ENCODE results near the gene C11orf24. TPM values are rescaled to one million over a fixed set of nuclear protein-coding genes. Genes with fewer than 3 reads are reported as not detected.
A peak's percentile ranks its signal among the peaks of the same experiment; 100 is the strongest.

Gene C11orf24
- total RNA-seq, 1 experiment from 2014 or later: 37.7 TPM

DNA sequence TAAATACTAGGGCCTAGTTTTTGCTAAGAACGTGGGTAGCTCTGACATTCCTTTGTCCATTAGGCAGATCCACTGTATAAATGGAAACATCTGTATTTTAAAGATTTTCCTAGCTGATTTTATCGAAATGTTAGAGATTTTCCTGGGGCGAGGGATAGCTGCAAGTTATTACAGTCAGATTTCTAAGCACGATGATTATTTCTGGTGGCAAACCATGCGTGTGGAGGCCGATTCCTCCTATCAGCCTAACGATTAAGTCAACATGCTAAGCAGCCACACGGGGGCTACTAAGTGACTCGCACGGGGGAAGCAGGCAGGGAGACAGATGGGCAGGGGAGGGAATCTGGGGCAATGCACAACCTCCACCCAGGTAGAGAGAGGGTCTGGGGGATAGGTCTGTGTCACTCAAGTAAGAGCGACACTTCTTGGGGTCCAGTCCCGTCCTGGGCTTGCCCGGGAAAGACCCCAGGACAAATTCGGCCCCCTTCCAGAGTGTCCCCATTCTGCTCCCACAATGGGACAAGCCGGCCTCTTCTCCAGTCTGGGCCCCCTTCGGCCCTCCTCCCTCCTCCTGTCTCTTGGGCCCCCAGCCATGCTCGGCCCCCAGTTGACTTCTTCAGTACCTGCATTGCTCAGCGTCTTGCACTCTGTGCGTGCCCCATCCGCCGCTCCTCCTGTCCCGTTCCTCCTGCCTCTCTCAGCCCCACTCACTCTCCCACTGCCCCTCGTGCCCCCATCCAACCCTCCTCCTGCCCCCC lies 571 bp downstream of the C11orf24 start:
- Histone ChIP-seq H3F3A (ENCODE audit: insufficient read depth, low read depth) (peaks cover 4% of the 10 kb centered on the region; the same call in 1 of the 2 replicates), H3K4me3 (peak overlapping the region; percentile 77), H3K4me2 (peak overlapping the region; percentile 95), H3K4me1 (replicated peaks; ENCODE audit: insufficient read depth) (peaks cover 13% of the 10 kb centered on the region), H3K79me2 (ENCODE audit: low read depth) (peaks cover 32% of the 10 kb centered on the region), H2AFZ (peak overlapping the region; percentile 84), H4K20me1 (ENCODE audit: insufficient read depth) (peaks cover 6% of the 10 kb centered on the region; the same call in 1 of the 2 replicates), H3K9me3 (ENCODE audit: insufficient read depth, low read depth) (no peaks in the 10 kb centered on the region), H3K9me2 (ENCODE audit: insufficient read depth) (no peaks in the 10 kb centered on the region), H3K36me3 (ENCODE audit: low read depth) (no peaks in the 10 kb centered on the region), H3K27me3 (ENCODE audit: insufficient read depth, low read depth) (no peaks in the 10 kb centered on the region), H3K27ac (peak overlapping the region; percentile 63)
- peak; percentile 65 to 73 for DNase-seq
- intact Hi-C loops (cut with micrococcal nuclease; ENCODE audit: unreplicated experiment): loop anchor here (1.0 to 5.0 kb wide), 3 partner anchors 71 to 113 kb away; no protein-coding TSS in a partner anchor
- no TSS peak for BruUV-seq (replicated peaks)
- ChIA-PET CTCF (interaction anchor here (0.6 to 1.1 kb wide), 5 partner anchors 24 to 1194 kb away, joined by 4 to 6 read pairs (median 4); no protein-coding TSS in a partner anchor), POLR2A (ENCODE audit: unreplicated experiment) (interaction anchor here (0.5 to 1.3 kb wide), 5 partner anchors 9 to 1735 kb away, joined by 3 to 7 read pairs (median 3); no protein-coding TSS in a partner anchor)
- TF ChIP-seq EZH2 (IDR thresholded peaks at IDR 0.05; ENCODE audit: low read depth): no peak
- TF ChIP-seq, protein P1, sequence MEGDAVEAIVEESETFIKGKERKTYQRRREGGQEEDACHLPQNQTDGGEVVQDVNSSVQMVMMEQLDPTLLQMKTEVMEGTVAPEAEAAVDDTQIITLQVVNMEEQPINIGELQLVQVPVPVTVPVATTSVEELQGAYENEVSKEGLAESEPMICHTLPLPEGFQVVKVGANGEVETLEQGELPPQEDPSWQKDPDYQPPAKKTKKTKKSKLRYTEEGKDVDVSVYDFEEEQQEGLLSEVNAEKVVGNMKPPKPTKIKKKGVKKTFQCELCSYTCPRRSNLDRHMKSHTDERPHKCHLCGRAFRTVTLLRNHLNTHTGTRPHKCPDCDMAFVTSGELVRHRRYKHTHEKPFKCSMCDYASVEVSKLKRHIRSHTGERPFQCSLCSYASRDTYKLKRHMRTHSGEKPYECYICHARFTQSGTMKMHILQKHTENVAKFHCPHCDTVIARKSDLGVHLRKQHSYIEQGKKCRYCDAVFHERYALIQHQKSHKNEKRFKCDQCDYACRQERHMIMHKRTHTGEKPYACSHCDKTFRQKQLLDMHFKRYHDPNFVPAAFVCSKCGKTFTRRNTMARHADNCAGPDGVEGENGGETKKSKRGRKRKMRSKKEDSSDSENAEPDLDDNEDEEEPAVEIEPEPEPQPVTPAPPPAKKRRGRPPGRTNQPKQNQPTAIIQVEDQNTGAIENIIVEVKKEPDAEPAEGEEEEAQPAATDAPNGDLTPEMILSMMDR (conservative IDR thresholded peaks at IDR 0.05): peak; percentile 56; the same call in 1 of the 2 replicates

DNA sequence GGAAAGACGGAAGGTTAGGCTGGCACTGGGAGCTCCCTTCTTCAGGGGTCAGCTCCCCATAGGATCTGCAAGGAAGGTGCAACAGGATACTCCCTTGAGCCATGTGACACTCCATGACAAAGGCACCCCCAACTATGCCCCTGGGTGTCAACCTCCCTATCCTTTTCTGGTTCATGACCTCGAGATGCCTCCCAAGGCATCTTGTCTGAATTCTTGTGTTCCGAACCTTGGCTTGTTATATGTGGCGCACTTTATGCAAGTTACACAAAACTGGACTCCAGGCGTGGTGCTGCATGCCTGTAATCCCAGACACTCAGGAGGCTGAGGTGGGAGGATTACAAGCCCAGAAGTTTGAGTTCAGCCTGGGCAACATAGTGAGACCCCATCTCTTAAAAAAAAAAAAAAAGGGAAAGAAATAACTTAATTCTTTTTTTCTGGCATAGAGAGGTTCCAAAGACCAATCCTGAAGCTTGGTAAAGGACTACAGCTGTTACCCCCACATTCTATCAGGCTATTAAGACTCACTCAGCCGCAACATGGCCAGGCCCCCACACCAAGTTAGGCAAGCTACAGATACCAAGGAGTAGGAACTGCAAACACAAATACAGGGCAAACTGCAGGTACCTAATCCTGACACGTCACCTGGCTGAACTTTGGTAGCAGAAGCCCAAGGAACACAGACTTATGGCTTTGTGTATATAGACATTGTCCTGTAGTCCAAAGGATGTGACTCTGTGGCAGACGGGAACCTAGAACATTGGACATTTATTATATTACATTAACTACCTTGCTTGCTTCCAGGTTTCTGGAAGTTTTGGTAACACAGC lies 1.4 kb downstream of the C11orf24 start:
- Histone ChIP-seq H3F3A (ENCODE audit: insufficient read depth, low read depth) (peaks cover 4% of the 10 kb centered on the region; the same call in 1 of the 2 replicates), H2AFZ (peak overlapping the region; percentile 84), H3K4me3 (peak overlapping the region; percentile 77), H3K27ac (peak overlapping the region; percentile 63; the same call in 1 of the 2 replicates), H3K79me2 (ENCODE audit: low read depth) (peaks cover 32% of the 10 kb centered on the region), H3K4me1 (replicated peaks; ENCODE audit: insufficient read depth) (peaks cover 13% of the 10 kb centered on the region), H3K4me2 (peak overlapping the region; percentile 95), H3K36me3 (ENCODE audit: low read depth) (no peaks in the 10 kb centered on the region), H3K27me3 (ENCODE audit: insufficient read depth, low read depth) (no peaks in the 10 kb centered on the region), H3K9me3 (ENCODE audit: insufficient read depth, low read depth) (no peaks in the 10 kb centered on the region), H3K9me2 (ENCODE audit: insufficient read depth) (no peaks in the 10 kb centered on the region), H4K20me1 (ENCODE audit: insufficient read depth) (peaks cover 6% of the 10 kb centered on the region; the same call in 1 of the 2 replicates)
- intact Hi-C loops (cut with micrococcal nuclease; ENCODE audit: unreplicated experiment): loop anchor here (1.0 to 5.0 kb wide), 3 partner anchors 72 to 114 kb away; no protein-coding TSS in a partner anchor
- DNase-seq: no peak
- BruUV-seq (replicated peaks): TSS peak; percentile 46
- CTCF ChIA-PET: interaction anchor here (0.6 to 1.1 kb wide), 4 partner anchors 25 to 1195 kb away, joined by 4 to 6 read pairs (median 4); no protein-coding TSS in a partner anchor
- TF ChIP-seq EZH2 (IDR thresholded peaks at IDR 0.05; ENCODE audit: low read depth): no peak
- TF ChIP-seq, protein P1 (conservative IDR thresholded peaks at IDR 0.05): no peak
- POLR2A ChIA-PET (ENCODE audit: unreplicated experiment): interaction anchor here (0.6 to 0.7 kb wide), 2 partner anchors 72 to 805 kb away, joined by 3 read pairs; no protein-coding TSS in a partner anchor
